ENCODE results near the gene TNFAIP8L2.

Gene TNFAIP8L2

DNA sequence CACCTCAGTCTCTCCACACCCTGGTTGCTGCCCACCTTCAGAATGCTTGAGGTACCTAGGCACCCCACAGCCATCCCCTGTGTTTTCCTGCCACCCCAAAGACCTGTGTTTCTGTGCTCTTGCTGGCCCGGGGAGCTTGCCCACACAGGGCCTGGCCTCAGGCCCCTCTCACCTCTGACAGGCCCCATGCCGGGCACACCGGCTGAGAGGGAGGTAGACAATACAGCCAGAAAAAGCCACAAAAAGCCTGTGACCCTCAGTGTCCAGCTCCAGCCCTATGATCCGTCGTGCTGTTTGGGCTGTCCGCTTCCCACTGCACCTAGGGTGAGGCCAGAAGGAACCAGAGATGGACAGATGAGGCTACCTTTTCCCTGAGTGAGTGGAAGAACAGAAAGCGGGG is 21.5 kb upstream of the TNFAIP8L2 start:
- peak; percentile 12 for DNase-seq (ENCODE audit: low spot score)
- in situ Hi-C loops (cut with MboI; ENCODE audit: low sequenced_read_pairs, unreplicated experiment): no loop called here
- TF ChIP-seq, protein P1, sequence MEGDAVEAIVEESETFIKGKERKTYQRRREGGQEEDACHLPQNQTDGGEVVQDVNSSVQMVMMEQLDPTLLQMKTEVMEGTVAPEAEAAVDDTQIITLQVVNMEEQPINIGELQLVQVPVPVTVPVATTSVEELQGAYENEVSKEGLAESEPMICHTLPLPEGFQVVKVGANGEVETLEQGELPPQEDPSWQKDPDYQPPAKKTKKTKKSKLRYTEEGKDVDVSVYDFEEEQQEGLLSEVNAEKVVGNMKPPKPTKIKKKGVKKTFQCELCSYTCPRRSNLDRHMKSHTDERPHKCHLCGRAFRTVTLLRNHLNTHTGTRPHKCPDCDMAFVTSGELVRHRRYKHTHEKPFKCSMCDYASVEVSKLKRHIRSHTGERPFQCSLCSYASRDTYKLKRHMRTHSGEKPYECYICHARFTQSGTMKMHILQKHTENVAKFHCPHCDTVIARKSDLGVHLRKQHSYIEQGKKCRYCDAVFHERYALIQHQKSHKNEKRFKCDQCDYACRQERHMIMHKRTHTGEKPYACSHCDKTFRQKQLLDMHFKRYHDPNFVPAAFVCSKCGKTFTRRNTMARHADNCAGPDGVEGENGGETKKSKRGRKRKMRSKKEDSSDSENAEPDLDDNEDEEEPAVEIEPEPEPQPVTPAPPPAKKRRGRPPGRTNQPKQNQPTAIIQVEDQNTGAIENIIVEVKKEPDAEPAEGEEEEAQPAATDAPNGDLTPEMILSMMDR (IDR thresholded peaks at IDR 0.05; ENCODE audit: borderline replicate concordance, control extremely low read depth, extremely low read depth, insufficient read depth, missing control alignments): no peak

DNA sequence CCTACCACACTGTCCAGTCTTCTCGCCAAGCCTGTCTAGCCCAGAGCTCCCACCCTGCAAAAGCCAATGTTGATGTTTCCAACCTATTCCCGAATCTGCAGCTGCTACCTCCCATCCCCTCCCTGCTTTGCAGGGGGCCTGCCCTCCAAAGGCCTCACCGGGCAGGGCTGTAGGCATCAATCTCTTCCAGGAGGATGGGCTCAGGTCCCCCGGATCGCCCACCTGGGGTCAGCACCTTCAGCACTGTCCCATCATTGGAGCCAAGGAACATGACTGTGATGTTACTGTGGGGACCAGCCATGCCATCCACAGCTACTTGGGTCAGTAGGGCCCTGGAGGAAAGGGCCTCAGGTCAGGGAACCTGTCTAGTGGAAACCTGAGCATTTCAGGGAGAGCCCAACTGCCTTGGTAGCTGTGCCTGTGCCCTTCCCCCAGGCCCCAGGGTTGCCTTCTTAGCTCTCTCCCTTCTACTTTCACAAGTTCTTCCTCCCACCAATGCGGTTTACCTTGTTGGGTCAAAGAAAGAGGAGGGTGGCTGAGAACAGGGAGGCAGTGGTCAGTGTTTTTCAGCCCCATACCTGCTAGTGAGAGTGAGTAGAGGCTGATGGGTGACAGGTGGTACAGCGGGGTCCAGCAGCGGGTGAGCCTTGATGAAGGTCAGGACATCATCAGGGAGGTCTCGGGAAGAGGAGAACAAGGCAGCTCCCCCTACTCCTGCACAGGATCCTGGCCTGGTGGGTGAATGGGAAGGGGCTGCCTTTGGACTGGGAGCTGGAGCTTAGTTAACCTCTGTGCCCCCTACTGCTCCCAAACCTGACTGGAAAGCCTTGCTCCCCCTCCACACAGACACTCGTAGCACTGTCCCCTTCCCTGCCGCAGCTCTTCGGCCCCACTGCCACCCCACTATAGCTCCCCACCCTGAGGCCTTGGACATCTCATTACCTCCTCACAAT is 20.7 kb upstream of the TNFAIP8L2 start:
- TF ChIP-seq, protein P1 (IDR thresholded peaks at IDR 0.05; ENCODE audit: borderline replicate concordance, control extremely low read depth, extremely low read depth, insufficient read depth, missing control alignments): no peak
- no peak for DNase-seq (ENCODE audit: low spot score)
- in situ Hi-C loops (cut with MboI; ENCODE audit: low sequenced_read_pairs, unreplicated experiment): no loop called here

DNA sequence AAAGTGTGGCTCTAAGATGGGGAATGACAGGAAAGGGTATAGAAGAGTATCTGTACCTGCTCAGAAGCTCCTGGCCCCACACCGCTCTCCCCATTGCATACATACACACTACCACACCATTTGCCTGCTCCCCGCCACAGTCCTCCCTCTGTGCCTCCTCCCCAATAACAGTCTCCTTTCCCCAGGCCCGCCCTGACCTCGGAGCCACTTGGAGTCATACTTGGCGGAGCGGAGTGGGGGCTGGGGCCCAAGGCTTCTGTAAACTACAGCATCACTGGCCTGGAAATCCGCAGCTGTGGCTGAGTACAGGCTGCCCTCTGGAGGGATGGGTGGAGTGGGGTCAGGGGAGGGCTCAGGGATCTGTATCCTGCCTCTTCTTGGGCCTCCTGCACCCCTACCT is 18.7 kb upstream of the TNFAIP8L2 start:
- in situ Hi-C loops (cut with MboI; ENCODE audit: low sequenced_read_pairs, unreplicated experiment): no loop called here
- TF ChIP-seq, protein P1 (IDR thresholded peaks at IDR 0.05; ENCODE audit: borderline replicate concordance, control extremely low read depth, extremely low read depth, insufficient read depth, missing control alignments): no peak
- peak; percentile 12 for DNase-seq (ENCODE audit: low spot score)

DNA sequence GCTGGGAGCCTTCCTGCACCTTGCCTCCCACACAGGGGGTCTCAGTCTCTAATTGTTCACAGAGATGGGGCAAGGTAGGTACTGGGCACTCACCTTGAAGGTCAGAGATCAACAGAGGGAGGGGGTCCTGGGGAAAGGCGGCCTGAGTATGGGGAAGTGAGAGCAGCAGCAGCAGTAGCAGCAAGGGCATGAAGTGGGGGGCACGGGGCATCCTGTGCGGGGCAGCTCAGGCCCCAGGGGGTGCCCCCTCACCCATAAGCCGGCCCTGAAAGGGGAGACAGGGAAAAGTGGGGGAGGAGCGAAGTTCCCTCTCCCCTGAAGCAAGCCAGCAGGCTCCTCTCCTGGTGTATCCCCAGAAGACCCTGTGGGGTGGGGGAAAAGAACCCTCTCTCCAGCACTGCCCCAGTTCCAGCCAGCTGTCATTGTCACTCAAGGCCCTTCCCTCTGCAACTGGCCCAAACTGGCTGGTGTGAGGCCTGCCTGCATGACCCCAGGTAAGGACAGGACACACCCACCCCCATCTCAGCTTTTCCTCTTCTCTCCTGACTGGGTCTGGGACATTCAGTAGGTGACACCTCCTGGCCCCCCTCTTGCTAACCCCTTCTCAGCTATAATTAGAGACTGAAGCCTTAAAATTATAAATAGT is 13.9 kb upstream of the TNFAIP8L2 start:
- TF ChIP-seq, protein P1 (IDR thresholded peaks at IDR 0.05; ENCODE audit: borderline replicate concordance, control extremely low read depth, extremely low read depth, insufficient read depth, missing control alignments): no peak
- no peak for DNase-seq (ENCODE audit: low spot score)
- in situ Hi-C loops (cut with MboI; ENCODE audit: low sequenced_read_pairs, unreplicated experiment): no loop called here

DNA sequence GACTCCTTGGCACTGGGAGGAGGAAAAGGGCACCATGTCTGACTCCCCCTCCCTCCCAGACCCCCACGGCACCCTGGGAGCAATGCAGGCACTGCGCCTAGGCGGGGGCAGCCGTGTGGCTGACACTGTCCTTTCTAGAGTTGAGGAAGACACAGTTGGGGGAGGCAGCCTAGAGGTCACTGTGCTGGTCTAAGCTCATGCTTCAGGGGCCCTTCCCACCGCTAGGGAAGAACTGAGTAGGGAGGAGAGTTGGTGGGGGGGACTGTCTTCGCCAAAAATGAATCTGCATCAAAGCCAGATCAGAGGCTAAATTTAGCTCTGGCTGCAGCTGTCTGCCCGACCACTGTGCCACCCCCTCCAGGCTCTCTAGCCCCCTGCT is 13.4 kb upstream of the TNFAIP8L2 start:
- TF ChIP-seq, protein P1 (IDR thresholded peaks at IDR 0.05; ENCODE audit: borderline replicate concordance, control extremely low read depth, extremely low read depth, insufficient read depth, missing control alignments): no peak
- DNase-seq (ENCODE audit: low spot score): no peak
- in situ Hi-C loops (cut with MboI; ENCODE audit: low sequenced_read_pairs, unreplicated experiment): no loop called here

DNA sequence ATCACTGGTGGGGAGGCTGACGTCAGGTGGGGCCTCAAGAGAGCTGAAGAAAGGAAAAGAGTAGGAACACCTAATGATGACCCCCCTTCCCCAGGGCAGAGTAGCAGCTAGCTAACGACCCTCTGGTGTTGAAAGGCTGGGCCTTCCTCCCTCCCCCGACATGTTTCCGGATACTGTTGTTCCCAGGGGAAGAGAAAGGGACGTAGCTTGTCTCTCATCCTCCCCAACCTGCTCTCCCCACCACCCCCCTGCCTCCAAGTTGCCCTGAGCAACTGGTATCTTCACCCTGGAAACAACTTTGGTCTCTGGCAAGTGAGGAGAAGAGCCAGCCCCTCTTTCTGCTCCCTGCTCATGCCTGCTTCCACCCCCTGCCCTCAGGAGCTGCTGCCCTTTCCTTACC is 12.5 kb upstream of the TNFAIP8L2 start:
- TF ChIP-seq, protein P1 (IDR thresholded peaks at IDR 0.05; ENCODE audit: borderline replicate concordance, control extremely low read depth, extremely low read depth, insufficient read depth, missing control alignments): no peak
- in situ Hi-C loops (cut with MboI; ENCODE audit: low sequenced_read_pairs, unreplicated experiment): no loop called here
- no peak for DNase-seq (ENCODE audit: low spot score)
